HL-60/S4 treated with phorbol 12-myristate 13-acetate at 8.2 ng/mL for 4 days and 3 days (cell line): ENCODE results near the gene RHNO1.
"Not testable (repeated sequence)": the region's sequence is repeated elsewhere in the genome, so short reads cannot be mapped to it uniquely, and the experiment has no call there.

Experiments
- in situ Hi-C: fragments of 300-500 bp; cut with MboI; formaldehyde crosslinking; loops from 2 replicates; pipeline ENCODE4 v1.15.0; 2022; ENCODE audit warnings: low sequenced_read_pairs

The RHNO1 gene

GRCh38 chr12:2858334-2858733 lies 18.7 kb upstream of the RHNO1 start:
- in situ Hi-C loops: no loop called here

DNA sequence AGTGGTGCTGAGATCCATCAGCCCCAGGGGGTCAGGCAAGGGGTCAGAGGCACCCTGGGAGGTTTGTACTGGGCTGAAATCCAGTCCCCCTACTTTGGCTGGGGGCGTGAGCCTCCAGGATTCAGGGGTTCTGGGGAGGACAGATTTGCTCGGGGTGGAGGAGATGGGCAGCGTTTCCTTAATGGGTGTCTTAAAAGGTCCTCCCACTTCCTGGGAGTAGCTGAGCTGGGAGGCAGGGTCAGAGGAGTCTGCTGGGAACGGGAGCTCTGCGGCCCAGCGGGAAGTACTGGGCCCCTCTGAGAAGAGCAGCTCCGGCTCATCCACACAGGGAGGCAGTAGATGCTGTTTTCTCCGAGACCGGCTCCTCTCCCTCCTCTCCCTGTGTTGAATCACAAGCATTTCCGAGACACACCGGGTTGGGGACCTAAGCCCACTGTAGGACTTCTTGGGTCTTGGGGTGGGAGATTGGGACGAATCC lies 18.0 kb upstream of the RHNO1 start:
- in situ Hi-C loops: no loop called here

DNA sequence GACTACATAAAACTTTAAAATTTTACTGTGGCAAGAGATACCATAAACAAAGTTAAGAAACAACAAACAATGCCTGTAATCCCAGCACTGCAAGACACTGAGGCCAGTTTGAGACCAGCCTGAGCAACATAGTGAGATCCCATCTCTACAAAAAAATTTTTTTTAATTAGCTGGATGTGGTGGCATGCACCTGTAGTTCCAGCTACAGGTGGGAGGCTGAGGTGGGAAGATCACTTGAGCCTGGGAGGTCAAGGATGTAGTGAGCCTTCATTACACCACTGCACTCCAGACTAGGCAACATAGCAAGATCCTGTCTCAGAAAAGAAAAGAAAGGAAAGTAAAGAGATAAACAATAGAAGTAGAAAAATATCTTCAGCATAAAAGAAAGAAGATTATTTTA lies 16.9 kb upstream of the RHNO1 start:
- in situ Hi-C loops: no loop called here

DNA sequence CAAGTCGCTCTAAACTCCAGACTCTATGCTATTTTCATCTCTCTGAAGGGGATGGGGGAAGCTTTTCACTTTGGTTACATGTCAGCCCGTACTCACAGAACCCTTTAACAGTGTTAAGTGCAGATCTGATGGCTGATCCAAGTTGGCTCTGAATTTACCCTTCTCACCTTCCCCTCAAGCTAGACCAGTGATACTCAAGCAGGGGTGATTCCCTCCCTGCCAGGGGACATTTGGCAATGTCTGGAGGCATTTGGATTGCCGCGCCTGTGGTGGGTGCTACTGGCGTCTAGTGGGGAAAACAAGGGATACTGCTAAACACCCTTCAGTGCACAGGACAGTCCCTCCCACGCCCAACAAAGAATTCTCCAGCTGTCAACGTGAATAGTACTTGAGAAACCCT lies 14.1 kb upstream of the RHNO1 start:
- in situ Hi-C loops: no loop called here

- in situ Hi-C loops: not testable (repeated sequence)
These were observed 13.6 kb upstream of the RHNO1 start for GRCh38 chr12:2863402-2863801.

GRCh38 chr12:2864198-2864597 lies 12.8 kb upstream of the RHNO1 start:
- in situ Hi-C loops: no loop called here

- in situ Hi-C loops: not testable (repeated sequence)
These were observed 7.9 kb upstream of the RHNO1 start for GRCh38 chr12:2868986-2869632.

GRCh38 chr12:2876431-2877046 lies 484 bp upstream of the RHNO1 start:
- in situ Hi-C loops: no loop called here

- in situ Hi-C loops: no loop called here
These were observed 1.1 kb downstream of the RHNO1 start for GRCh38 chr12:2877953-2878732.

GRCh38 chr12:2879853-2880252 lies 2.8 kb downstream of the RHNO1 start:
- in situ Hi-C loops: no loop called here

DNA sequence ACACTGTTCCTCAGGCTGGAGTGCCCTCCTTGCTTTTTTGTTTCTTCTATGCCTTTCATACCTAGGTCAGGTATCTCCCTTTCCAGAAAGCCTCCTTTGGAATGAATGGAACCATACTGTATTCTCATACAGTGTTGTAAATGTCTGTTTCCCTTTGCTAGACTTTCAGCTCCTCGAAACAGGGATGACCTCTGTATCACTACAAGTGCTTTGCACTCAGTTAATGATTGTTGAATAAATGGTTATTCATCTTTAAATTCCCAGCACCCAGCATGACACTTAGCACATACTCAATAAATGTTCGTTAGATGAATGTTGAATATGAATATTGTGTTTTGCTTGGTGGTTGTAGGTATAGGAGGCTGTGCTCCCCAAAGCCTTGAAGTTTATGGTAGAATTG lies 7.8 kb downstream of the RHNO1 start:
- in situ Hi-C loops: no loop called here

- in situ Hi-C loops: no loop called here
These were observed 9.9 kb downstream of the RHNO1 start for GRCh38 chr12:2886768-2887450.

DNA sequence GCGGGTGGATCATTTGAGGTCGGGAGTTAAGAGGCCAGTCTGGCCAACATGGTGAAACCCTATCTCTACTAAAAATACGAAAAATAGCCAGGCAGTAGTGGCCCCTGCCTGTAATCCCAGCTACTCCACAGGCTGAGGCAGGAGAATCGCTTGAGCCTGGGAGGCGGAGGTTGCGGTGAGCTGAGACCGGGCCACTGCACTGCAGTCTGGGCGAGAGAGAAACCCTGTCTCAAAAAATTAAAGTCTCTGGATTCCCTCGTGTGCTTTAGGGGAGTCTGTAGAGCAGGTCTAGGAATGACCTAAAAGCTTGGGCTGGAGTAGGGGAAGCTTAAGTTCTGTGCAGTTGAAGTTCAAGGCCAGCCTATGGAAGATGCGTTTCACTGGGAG lies 13.0 kb downstream of the RHNO1 start:
- in situ Hi-C loops: no loop called here

GRCh38 chr12:2890388-2891239 lies 13.6 kb downstream of the RHNO1 start, which contains the start of gene TULP3:
Gene TULP3 (plus strand): TSS chr12:2890891. CDS start chr12:2890948, 57 bp downstream.
- in situ Hi-C loops: no loop called here

DNA sequence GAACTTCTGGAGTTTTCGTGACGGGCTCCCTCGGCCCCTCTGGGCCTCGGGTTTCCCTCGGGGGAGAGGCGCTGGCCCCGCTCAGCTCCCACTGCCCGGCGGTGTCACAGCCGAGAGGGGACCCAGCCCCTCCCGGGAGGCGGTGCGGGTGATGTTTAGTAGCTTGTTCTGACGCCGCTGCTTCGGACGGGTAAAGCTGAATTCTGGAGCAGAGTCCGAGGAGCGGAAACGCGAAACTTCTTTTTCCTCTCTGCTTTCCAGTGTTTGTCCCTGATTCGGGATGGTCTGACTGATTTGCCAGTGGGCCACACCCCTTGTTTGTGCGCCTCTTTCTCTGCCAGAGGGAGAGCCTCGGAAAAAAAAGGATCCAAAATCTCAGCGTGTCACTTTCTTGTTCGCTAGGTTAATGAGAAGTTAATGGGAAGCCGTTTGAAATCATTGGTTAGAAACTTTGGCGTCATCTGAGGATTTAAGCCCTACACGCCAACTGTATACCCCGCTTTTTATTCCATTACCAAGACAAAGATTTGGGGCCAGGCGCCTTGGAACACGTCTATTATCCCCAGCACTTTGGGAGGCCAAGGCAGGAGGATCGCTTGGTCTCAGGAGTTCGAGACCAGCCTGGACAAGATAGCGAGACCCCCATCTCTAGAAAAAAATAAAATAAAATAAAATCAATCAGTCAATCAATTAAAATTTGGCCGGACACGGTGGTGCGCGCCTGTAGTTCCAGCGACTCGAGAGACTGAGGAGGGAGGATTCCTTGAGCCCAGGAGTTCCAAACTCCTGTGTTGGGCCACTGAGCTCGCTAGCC lies 14.4 kb downstream of the RHNO1 start:
- in situ Hi-C loops: no loop called here

- in situ Hi-C loops: no loop called here
These were observed 15.2 kb downstream of the RHNO1 start for GRCh38 chr12:2892246-2892645.

DNA sequence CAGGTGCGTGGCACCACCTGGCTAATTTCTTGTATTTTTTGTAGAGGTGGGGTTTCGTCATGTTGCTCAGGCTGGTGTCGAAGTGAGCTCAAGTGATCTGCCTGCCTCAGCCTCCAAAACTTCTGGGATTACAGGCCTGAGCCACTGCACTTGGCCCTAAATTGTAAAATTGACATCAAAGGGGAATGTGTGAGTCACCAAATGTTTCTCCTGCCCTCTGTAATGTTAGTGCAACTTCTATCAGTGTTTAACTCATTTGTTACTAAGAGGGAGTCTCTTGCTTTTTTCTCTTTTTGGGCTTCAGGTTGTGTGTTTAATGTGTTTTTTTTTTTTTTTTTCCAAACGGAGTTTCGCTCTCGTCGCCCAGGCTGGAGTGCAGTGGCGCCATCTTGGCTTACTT lies 16.0 kb downstream of the RHNO1 start:
- in situ Hi-C loops: no loop called here

DNA sequence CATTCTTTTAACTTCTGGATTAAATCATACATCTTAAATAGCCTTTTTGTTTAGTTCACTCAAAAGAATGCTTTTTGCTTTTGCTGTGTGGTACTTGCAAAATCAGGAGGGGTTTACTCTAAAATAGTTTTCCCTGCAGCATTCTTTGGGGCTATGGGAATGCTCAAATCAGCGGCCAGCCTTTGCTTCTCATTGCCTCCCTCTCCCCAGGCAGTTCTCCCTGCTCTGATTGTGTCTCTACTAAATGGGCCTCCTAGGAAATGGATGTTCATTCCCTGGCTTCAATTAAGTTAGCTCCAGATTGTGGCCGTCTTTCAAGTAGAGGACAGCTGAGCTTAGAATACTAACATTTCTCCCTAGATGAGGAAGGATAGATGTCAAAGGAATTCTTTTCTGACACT lies 18.0 kb downstream of the RHNO1 start:
- in situ Hi-C loops: no loop called here

- in situ Hi-C loops: no loop called here
These were observed 18.5 kb downstream of the RHNO1 start for GRCh38 chr12:2895511-2895910.

GRCh38 chr12:2897418-2897817 lies 20.4 kb downstream of the RHNO1 start:
- in situ Hi-C loops: no loop called here
